ENCODE measurements around the gene UQCRQ. TPM values are rescaled to one million over a fixed set of nuclear protein-coding genes. Genes with fewer than 3 reads are reported as not detected.

Gene UQCRQ
- total RNA-seq = 100 to 1,000 TPM; 475 to 549 (median 490) TPM

- H3K27me3 Mint-ChIP-seq (ENCODE audit: low read depth) = no peaks in the 10 kb centered on the region
- DNase-seq (peak; percentile 82), ATAC-seq (peak; percentile 97 to 98)
- peaks cover 21% of the 10 kb centered on the region for H3K4me1 Mint-ChIP-seq (ENCODE audit: low read depth)
- no peaks in the 10 kb centered on the region for H3K9me3 Mint-ChIP-seq
- H3K36me3 Mint-ChIP-seq (ENCODE audit: insufficient read depth) = peaks cover 14% of the 10 kb centered on the region
- H3K4me3 Mint-ChIP-seq = peak within 1 kb of the TSS; percentile 98
These were observed at the start of gene UQCRQ, which contains the start of gene GDF9 for GRCh38 chr5:132866342-132867045. UQCRQ (plus strand) TSS chr5:132866642; CDS start chr5:132866882, 240 bp downstream. GDF9 (minus strand) TSS chr5:132866469; CDS start chr5:132864533, 1,936 bp downstream.

GRCh38 chr5:132817011-132817410 is 49.4 kb upstream of the UQCRQ start:
- H3K36me3 Mint-ChIP-seq (ENCODE audit: insufficient read depth) = no peaks in the 10 kb centered on the region
- peaks cover 20% of the 10 kb centered on the region for H3K4me1 Mint-ChIP-seq (ENCODE audit: low read depth)
- no peaks in the 10 kb centered on the region for H3K9me3 Mint-ChIP-seq
- peaks cover 31% of the 10 kb centered on the region for H3K27me3 Mint-ChIP-seq (ENCODE audit: low read depth)
- no peak overlapping the region for H3K4me3 Mint-ChIP-seq
- ATAC-seq = no peak
- DNase-seq = no peak

DNA sequence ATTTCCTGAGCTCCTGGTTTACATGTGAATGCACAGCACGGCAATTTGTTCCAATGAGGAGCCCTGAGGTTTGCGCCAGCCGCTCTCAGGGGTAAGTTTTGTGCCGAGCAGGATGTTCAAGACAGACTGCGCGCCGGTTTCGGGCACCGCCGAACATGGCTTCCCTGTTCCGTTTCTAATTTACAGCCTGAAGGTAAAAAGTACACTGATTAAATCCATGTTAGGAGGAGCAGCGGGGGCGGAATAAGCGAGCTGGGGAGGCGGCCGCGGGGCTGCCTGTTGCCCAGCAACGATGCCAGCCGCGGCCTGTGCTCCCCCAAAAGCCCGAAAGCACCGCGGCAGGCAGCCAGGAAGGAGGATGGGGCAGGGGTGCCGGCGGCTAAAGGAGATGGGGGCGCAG is 47.0 kb upstream of the UQCRQ start:
- no peaks in the 10 kb centered on the region for H3K9me3 Mint-ChIP-seq
- ATAC-seq (no peak), DNase-seq (no peak)
- peak overlapping the region; percentile 54 for H3K4me3 Mint-ChIP-seq
- H3K27me3 Mint-ChIP-seq (ENCODE audit: low read depth) = peaks cover 30% of the 10 kb centered on the region
- no peaks in the 10 kb centered on the region for H3K36me3 Mint-ChIP-seq (ENCODE audit: insufficient read depth)
- peaks cover 11% of the 10 kb centered on the region for H3K4me1 Mint-ChIP-seq (ENCODE audit: low read depth)

- no peaks in the 10 kb centered on the region for H3K36me3 Mint-ChIP-seq (ENCODE audit: insufficient read depth)
- H3K9me3 Mint-ChIP-seq = no peaks in the 10 kb centered on the region
- ATAC-seq (peak; percentile 83 to 87), DNase-seq (peak; percentile 88)
- peaks cover 9% of the 10 kb centered on the region for H3K4me1 Mint-ChIP-seq (ENCODE audit: low read depth)
- H3K27me3 Mint-ChIP-seq (ENCODE audit: low read depth) = peaks cover 33% of the 10 kb centered on the region
- peak overlapping the region; percentile 37 for H3K4me3 Mint-ChIP-seq
These were observed 46.2 kb upstream of the UQCRQ start for GRCh38 chr5:132820162-132820754.

GRCh38 chr5:132821350-132821749 is 45.1 kb upstream of the UQCRQ start:
- H3K4me3 Mint-ChIP-seq = no peak overlapping the region
- no peaks in the 10 kb centered on the region for H3K9me3 Mint-ChIP-seq
- H3K4me1 Mint-ChIP-seq (ENCODE audit: low read depth) = peaks cover 9% of the 10 kb centered on the region
- DNase-seq = no peak
- H3K27me3 Mint-ChIP-seq (ENCODE audit: low read depth) = peaks cover 37% of the 10 kb centered on the region
- no peak for ATAC-seq
- no peaks in the 10 kb centered on the region for H3K36me3 Mint-ChIP-seq (ENCODE audit: insufficient read depth)

- peaks cover 42% of the 10 kb centered on the region for H3K27me3 Mint-ChIP-seq (ENCODE audit: low read depth)
- DNase-seq (no peak), ATAC-seq (no peak)
- H3K4me1 Mint-ChIP-seq (ENCODE audit: low read depth) = peaks cover 9% of the 10 kb centered on the region
- H3K36me3 Mint-ChIP-seq (ENCODE audit: insufficient read depth) = no peaks in the 10 kb centered on the region
- no peak overlapping the region for H3K4me3 Mint-ChIP-seq
- H3K9me3 Mint-ChIP-seq = no peaks in the 10 kb centered on the region
These were observed 44.7 kb upstream of the UQCRQ start for GRCh38 chr5:132821791-132822190.

- peaks cover 9% of the 10 kb centered on the region for H3K4me1 Mint-ChIP-seq (ENCODE audit: low read depth)
- no peaks in the 10 kb centered on the region for H3K36me3 Mint-ChIP-seq (ENCODE audit: insufficient read depth)
- peaks cover 53% of the 10 kb centered on the region for H3K27me3 Mint-ChIP-seq (ENCODE audit: low read depth)
- ATAC-seq (peak in 1 of 2 donors; percentile 16), DNase-seq (no peak)
- no peaks in the 10 kb centered on the region for H3K9me3 Mint-ChIP-seq
- no peak overlapping the region for H3K4me3 Mint-ChIP-seq
These were observed 43.6 kb upstream of the UQCRQ start for GRCh38 chr5:132822650-132823480.

DNA sequence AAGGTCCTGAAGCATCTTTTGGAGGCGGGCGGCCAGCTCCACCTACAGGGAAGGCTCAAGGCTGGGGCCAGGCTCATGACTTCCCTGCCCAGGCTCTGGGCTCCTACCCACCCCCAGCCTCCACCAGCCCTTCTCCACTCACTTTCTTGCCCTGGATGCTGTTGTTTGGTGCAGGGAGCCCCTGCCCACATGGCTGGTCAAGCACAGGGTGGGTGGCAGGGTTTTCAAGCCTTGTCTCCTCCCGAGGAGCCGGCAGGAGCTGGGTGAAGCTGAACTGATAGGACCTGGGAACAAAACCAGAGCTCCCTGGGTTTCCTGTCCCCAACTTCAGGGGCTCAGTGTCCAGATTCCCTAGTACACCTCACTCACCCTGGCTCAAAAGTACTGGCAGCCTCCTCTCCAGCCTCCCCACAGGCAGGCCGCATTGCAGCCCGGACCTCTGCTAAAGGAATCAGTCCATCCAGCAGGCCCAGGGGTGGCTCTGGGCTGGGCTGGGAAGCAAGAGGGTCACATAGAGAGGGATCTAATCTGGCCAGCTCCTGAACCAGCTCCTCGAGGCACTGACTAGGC is 42.9 kb upstream of the UQCRQ start:
- no peak for DNase-seq

DNA sequence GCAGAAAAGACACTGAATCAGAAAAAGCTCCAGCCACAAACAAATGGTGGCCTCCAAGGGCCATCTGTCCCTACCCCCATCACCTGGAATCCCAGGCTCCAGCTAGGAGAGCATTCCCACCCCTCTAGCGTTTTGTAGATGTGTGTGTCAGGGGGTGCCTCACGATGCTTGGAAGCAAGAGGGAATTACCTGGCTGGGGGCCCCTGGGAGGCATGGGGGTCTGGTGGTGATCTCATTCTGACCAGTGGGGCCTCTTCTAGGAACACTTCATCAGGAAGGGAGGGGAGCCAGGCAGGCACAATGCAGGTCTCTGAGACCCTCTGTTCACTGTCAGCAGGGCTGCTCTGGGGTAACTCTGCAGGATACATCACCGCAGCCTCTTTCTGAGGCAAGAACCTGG is 42.0 kb upstream of the UQCRQ start:
- ATAC-seq (no peak), DNase-seq (no peak)
- H3K27me3 Mint-ChIP-seq (ENCODE audit: low read depth) = peaks cover 54% of the 10 kb centered on the region
- no peaks in the 10 kb centered on the region for H3K36me3 Mint-ChIP-seq (ENCODE audit: insufficient read depth)
- H3K4me1 Mint-ChIP-seq (ENCODE audit: low read depth) = peaks cover 9% of the 10 kb centered on the region
- no peaks in the 10 kb centered on the region for H3K9me3 Mint-ChIP-seq
- H3K4me3 Mint-ChIP-seq = no peak overlapping the region

More for the DNA sequence above, 42.9 kb upstream of the UQCRQ start:
- ATAC-seq = no peak
- H3K4me3 Mint-ChIP-seq = no peak overlapping the region
- peaks cover 9% of the 10 kb centered on the region for H3K4me1 Mint-ChIP-seq (ENCODE audit: low read depth)
- H3K27me3 Mint-ChIP-seq (ENCODE audit: low read depth) = peaks cover 54% of the 10 kb centered on the region
- no peaks in the 10 kb centered on the region for H3K36me3 Mint-ChIP-seq (ENCODE audit: insufficient read depth)
- no peaks in the 10 kb centered on the region for H3K9me3 Mint-ChIP-seq

- Mint-ChIP-seq H3K36me3 (ENCODE audit: insufficient read depth) (no peaks in the 10 kb centered on the region), H3K4me1 (ENCODE audit: low read depth) (peaks cover 6% of the 10 kb centered on the region), H3K27me3 (ENCODE audit: low read depth) (peaks cover 56% of the 10 kb centered on the region), H3K9me3 (no peaks in the 10 kb centered on the region), H3K4me3 (no peak overlapping the region)
- ATAC-seq (peak; percentile 7 to 15), DNase-seq (no peak)
These were observed 41.2 kb upstream of the UQCRQ start for GRCh38 chr5:132825033-132825833.

GRCh38 chr5:132825834-132826391 is 40.5 kb upstream of the UQCRQ start:
- ATAC-seq (peak; percentile 26 to 33), DNase-seq (no peak)
- Mint-ChIP-seq H3K4me3 (no peak overlapping the region), H3K4me1 (ENCODE audit: low read depth) (peaks cover 6% of the 10 kb centered on the region), H3K9me3 (no peaks in the 10 kb centered on the region), H3K36me3 (ENCODE audit: insufficient read depth) (no peaks in the 10 kb centered on the region), H3K27me3 (ENCODE audit: low read depth) (peaks cover 56% of the 10 kb centered on the region)

- Mint-ChIP-seq H3K4me3 (peak overlapping the region; percentile 4), H3K27me3 (ENCODE audit: low read depth) (peaks cover 62% of the 10 kb centered on the region), H3K9me3 (no peaks in the 10 kb centered on the region), H3K4me1 (ENCODE audit: low read depth) (peaks cover 10% of the 10 kb centered on the region), H3K36me3 (ENCODE audit: insufficient read depth) (no peaks in the 10 kb centered on the region)
- no peak for ATAC-seq
- no peak for DNase-seq
These were observed 39.9 kb upstream of the UQCRQ start for GRCh38 chr5:132826424-132827082.

Measured in activated T-cell treated with anti-CD3 and anti-CD28 coated beads, Interleukin-2, amount 50 U/mL, for 4 hours (primary cell).